NCI-H2196 (cell line): ENCODE results near the gene UBAP1L.

ENCODE experiments used
- DNase-seq: peaks from one replicate; lab custom pipeline; 2025; ENCODE audit not compliant: unreplicated experiment; lab: John Stamatoyannopoulos, UW

The UBAP1L gene

GRCh38 chr15:65067317-65067644, 47.7 kb downstream of the UBAP1L start:
- no peak for DNase-seq

DNA sequence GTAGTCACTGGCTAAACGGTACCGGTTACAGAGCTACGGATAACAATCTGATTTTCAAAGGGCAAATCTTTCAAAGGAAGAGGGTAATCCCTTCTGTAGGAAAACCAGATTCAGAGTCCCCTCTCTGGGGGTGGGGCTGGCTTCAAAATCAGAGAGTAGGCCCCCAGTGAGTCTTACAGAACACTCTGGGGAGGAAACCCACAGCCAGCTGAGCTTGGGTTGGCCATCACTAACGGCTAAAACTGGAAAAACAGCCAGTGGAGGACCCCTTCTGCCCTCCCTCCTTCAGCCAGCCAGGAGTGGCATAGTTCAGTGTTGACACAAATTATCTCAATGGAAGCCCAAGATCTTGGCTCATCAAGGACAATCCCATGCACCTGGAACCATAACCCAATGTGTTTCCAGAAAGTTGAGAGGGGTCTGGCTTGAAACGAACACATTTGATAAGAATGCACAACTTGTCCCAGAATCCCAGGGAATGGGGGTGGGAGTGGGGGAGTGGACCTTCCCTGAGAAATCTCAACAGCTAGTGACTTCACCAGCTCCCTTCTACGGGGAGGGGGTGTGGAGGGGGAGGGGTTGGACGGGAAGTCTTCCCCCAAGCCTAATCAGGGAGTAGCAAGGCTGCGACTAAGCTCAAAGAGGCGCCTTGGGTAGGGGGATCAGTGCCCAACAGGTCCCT, 48.2 kb downstream of the UBAP1L start:
- DNase-seq, result no peak

GRCh38 chr15:65066001-65066634, 48.9 kb downstream of the UBAP1L start:
- DNase-seq, result no peak

- no peak for DNase-seq
Measured at GRCh38 chr15:65062726-65063125, 52.3 kb downstream of the UBAP1L start.

- no peak for DNase-seq
Measured at GRCh38 chr15:65062061-65062460, 52.9 kb downstream of the UBAP1L start.

DNA sequence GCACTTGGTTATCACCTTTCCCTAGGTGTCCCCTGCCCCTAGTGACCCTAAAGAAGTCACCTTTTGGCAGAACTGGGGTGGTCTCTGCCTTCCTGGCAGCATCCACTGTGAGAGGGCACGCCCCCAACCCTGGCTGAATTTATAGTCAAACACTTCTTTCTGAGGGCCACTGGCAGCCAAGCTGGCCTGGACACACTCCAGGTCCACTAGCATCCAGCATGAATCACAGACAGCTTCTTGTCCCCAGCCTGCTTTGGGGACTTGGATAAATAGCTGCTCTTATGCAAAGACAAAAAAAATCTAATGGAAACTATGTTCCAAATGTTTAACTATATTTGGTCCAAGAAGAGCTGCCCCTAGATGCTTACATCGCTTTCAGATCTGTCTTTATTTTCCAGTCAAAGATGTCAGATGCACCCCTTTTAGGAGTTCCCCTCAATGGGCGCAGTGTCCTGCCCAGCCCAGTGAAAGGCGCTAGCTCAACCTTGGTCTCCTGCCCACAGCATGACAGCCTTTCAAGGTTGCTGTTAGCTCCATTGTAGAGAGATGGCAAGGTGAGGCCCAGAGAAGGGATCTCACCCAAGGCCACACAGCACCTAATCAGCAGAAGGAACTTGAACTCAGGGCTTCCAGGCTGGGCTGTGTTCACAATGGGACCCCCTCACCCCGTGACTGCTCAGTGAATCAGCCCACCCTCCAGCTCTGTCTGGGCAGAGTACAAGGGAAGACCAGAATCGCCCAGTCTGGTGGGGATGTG, 54.2 kb downstream of the UBAP1L start:
- no peak for DNase-seq

DNA sequence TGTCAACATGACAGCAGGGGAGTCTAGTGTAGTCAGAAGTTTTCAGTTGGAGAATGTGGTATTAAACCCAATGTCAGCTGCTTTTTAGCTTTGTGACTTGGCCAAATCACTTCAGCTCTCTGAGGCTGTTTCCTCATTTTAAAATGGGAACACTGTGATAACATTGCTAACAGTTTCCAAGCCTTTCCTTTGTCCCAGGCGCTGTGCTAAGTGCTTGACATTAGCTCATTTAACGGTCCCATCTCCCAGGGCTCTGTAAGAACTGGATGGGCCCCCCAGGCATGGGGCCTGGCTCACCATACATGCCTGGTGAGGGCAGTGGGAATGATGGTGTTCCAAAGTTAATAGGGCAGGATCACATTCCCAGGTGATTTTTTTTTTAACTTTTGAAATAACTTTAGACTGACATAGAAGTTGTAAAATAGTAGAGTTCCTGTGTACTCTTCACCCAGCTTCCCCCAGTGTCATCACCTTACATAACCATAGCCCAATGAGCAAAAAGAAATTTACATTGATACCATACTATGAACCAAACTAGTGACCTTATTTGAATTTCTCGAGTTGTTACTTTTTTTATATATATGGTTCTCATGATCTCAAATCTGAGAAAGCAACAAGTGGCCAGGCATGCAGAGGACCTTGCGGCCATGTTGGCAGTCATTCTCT, 54.9 kb downstream of the UBAP1L start:
- DNase-seq, result no peak

GRCh38 chr15:65059369-65059750, 55.6 kb downstream of the UBAP1L start:
- DNase-seq, result no peak

DNA sequence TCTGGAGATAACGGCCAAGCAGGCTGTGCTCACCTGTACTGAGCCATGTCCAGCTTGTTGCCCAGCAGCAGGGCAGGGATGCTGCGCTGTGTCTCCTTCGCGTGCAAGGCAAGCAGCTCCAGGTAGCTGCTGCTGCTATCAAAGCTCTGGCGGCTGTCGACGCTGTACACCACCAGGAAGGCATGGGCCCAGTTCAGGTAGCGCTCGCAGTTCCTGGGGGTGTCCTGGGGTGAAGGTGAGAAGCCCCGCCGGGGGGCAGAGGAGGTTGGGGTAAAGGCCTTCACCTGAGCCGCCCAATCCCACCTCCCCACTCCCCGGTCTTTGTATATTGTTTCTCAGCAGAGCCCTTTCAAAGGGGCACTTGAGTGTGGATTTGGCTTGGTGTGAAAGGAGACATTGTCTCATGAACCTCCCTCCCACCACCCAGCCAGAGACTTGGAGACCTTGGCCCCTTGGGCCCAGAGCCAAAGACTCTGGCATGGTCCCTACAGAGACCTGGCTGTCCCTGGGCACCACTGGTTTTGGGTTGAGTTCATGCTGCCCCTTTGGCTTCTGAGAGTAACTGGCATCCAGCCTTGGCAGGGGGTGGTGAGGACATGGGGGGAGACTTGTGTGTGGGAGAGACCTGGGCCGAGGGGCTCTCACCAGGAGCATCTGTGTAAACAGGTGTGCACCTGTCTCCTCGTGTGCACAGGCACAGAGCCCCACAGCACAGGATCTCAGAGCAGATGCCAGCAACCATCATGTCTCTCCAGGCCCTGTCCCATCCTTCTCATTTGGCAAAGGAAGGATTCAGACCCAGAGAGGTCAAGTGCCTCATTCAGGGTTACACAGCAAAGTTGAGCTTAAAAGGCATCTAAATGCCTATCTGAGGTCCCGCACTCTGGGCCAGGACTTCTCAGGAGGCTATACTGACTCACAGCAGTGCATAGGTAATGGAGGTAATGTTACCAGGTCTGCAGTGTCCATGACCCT, 56.3 kb downstream of the UBAP1L start:
- no peak for DNase-seq

- DNase-seq, result no peak
Measured at GRCh38 chr15:65057549-65057940, 57.5 kb downstream of the UBAP1L start.

DNA sequence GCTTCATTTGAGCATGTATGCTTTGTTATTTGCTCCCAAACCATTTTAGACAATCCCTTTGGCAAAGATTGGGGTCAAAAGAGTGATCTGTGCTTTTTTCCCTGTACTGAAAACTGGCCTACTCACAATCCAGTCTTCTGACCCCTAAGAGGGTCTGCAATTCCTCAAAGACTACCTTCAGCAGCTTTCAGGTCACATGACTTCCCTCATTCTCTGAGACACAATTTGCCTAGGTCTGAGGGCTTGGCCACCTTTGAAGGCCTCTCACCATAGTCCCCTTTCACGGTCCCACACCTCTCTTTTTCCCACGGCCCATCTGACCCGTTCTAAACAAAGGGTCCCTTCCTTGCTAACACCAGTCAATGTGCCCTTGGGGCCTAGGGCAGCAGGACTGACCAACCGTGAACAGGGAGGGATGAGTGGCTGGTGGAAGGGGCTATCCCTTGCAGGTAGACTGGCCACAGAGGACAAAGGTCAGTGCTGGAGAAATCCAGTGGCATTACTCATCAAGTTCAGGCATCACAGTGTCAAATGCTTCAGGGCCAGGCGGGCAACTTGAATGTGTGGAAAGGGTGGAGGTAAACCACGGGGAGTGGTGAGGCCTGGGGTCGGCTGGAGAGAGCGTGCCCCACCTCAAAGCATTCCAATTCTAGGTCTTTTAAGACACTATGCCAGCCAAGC, 58.0 kb downstream of the UBAP1L start:
- no peak for DNase-seq

- DNase-seq, result no peak
Measured at GRCh38 chr15:65056106-65056505, 58.9 kb downstream of the UBAP1L start.

DNA sequence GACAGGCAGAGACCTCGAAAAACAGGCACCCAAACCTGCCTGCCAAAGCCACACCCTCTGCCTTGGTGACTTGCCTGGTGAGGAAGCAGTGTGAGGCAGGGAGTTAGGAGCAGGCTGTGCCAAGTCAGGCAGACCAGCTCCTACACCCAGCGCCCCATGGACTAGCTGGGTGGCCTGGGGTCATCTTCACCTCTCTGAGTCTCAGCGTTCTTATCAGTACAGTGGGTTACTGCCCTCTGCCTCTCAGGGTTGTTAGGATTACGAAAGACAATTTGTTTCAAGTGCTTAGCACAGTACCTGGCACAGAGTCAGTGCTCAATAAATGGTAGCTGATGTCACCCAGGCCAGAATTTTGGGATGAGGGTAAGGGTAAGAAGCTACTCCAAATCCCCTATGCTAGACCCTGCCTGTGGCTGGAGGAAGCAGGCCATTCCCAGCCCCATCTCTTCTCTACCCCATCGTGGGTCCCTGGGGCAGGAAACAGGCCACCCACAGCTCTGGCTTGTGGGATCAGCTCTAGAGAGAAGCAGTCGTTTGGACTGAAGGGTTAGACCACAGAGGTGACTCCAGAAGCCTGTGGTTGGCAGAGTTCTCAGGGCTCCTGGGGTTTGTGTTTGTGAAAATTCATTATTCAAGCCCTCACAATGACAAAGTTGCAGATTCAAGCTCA, 59.7 kb downstream of the UBAP1L start:
- no peak for DNase-seq

DNA sequence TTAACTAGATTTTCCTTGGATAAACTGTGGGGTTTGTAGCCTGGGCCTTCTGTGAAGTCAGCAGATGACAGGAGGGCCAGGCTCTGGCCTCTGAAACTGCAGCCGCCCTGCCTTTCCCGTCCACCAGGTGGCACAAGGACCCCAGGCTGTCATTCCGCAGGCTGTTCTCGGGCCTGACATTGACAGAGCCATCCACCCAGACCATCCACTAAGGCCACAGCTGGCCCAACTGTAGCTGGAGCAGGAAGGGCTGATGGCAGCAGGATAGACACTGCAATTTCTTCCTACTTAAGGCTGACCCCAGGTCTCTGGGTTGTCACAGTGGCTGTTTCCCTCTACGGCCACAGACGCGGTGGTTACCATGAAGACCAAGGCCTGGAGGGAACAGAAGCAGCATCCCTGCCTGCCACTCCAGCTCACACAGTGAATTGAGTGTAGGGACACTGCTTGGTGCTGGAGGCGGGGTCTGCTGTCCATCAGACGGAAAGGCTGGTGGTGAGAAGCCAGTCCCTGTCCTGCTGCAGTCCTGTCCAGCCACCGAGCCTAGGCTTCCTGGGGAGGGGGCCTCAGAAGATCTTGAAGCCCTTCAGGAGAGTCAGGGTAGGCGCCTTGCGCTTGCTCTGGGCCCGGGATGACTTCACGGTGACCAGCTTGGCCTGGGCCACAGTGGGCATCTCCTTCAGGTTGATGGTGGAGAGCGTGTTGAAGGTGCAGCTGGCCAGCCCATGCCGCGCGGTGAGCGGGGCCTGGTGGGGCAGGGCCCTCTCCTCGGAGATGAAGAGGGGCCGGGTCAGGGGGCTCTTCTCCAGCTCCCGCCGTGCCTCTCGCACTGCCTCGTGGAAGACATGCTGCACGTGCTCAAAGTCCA, 60.4 kb downstream of the UBAP1L start:
- peak; percentile 48 for DNase-seq

DNA sequence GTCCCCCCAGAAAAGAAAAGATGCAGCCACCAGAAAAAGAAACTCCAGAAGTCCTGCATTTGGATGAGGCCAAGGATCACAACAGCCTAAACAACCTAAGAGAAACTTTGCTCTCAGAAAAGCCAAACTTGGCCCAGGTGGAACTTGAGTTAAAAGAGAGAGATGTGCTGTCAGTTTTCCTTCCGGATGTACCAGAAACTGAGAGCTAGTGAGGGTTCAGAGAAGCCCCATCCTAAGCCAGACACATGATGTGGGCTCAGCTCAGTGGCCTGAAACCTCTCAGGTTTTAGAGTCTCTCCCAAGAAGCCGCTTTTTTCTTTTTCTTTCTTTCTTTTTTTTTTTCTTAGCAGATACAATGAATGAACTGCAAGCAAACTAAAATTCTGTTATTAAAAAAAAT, 62.0 kb downstream of the UBAP1L start:
- DNase-seq, result no peak

GRCh38 chr15:65051266-65051665, 63.7 kb downstream of the UBAP1L start:
- DNase-seq, result no peak

DNA sequence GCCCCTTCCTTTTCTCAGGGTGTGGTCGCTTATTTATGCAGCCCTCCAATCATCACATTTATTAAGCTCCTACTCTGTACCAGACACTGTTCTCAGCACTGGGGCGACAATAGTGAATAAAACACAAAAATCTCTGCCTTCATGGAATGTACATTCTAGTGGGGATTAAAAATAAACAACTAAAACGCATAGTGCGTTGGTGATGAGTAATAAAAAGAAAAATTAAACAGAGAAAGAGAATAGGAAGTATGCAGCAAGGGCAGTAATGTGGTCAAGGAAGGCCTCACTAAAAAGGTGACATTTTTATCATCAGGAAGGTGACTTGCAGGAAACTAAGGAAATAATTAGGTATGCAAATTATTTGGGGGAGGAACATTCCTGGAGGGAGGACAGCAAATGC, 64.7 kb downstream of the UBAP1L start:
- DNase-seq, result no peak

GRCh38 chr15:65049418-65049840, 65.6 kb downstream of the UBAP1L start:
- DNase-seq, result peak; percentile 90

DNA sequence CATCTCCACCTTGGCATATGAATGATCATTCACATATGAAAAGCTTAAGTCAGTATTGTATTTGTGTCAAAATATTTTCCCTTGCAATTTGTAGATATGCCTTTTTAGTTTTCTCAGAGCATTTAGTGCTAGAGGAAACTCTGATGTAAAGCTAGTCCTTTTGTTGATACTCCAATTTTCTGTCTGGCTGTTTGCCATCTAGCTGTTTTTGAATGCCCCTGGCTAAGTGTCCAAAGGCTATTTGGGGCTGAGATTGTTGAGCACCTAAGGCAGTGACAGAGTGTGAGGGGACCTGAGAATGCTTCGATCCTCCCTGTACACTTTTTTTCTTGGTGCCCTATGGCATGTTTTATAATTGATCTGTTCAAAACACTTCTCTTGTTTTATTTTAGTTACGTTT, 66.8 kb downstream of the UBAP1L start:
- DNase-seq, result no peak
